Measurements from ENCODE around the gene GLIS1.

Gene GLIS1

GRCh38 chr1:53672243-53672642 lies 66.7 kb downstream of the GLIS1 start:
- TF ChIP-seq, protein P1, sequence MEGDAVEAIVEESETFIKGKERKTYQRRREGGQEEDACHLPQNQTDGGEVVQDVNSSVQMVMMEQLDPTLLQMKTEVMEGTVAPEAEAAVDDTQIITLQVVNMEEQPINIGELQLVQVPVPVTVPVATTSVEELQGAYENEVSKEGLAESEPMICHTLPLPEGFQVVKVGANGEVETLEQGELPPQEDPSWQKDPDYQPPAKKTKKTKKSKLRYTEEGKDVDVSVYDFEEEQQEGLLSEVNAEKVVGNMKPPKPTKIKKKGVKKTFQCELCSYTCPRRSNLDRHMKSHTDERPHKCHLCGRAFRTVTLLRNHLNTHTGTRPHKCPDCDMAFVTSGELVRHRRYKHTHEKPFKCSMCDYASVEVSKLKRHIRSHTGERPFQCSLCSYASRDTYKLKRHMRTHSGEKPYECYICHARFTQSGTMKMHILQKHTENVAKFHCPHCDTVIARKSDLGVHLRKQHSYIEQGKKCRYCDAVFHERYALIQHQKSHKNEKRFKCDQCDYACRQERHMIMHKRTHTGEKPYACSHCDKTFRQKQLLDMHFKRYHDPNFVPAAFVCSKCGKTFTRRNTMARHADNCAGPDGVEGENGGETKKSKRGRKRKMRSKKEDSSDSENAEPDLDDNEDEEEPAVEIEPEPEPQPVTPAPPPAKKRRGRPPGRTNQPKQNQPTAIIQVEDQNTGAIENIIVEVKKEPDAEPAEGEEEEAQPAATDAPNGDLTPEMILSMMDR (conservative IDR thresholded peaks at IDR 0.05; ENCODE audit: low read depth, low read length): no peak
- no peak overlapping the region for H3K4me3 ChIP-seq (ENCODE audit: low read length)
- DNase-seq (ENCODE audit: low read depth): no peak

DNA sequence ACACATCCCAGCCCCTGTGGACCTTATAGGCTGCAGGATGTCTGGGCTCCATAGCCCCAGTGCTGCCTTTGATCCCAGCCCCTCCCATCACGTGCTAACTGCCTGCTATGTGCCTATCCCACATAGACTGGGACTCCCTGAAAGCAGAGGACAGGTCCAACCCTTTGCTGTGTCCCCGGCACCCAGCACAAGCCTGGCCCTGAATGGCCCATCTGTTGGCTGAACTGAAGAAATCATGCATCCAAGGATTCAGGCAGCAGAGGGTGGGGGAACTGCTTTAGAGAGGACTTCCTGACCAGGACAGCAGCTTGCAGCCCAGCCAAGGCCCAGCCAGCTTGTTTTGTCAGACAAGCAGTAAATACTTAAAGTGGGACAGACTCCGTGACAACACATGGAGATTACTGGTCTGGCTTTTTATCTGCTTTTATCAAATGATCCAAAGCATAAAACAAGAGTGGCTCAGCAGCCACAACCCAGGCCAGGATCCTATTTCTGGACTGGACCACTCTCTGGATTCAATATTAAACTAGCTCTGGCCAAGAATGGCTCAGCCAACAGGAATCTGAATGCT lies 69.3 kb downstream of the GLIS1 start:
- no peak for DNase-seq (ENCODE audit: low read depth)
- no peak overlapping the region for H3K4me3 ChIP-seq (ENCODE audit: low read length)
- TF ChIP-seq, protein P1 (conservative IDR thresholded peaks at IDR 0.05; ENCODE audit: low read depth, low read length): no peak

GRCh38 chr1:53666566-53666965 lies 72.4 kb downstream of the GLIS1 start:
- no peak overlapping the region for H3K4me3 ChIP-seq (ENCODE audit: low read length)
- TF ChIP-seq, protein P1 (conservative IDR thresholded peaks at IDR 0.05; ENCODE audit: low read depth, low read length): no peak
- no peak for DNase-seq (ENCODE audit: low read depth)

DNA sequence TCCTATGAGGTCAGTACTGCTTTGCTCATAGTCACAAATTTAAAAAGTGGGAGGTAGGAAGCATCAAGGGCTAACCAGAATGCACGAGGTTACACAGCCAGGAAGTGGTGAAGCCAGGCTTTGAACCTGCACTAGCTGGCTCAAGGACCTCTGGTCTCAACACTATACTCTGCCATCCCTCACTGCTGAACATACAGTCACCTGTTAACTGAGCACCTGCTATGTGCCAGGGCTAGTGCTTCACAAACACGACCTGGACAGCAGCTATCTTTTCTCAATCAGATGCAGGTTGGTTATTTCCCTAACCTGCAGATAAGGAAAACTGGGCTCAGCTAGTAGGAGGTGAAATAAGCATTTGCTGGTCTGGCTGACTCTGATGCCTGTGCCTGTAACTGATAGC lies 73.0 kb downstream of the GLIS1 start:
- TF ChIP-seq, protein P1 (conservative IDR thresholded peaks at IDR 0.05; ENCODE audit: low read depth, low read length): no peak
- no peak for DNase-seq (ENCODE audit: low read depth)

DNA sequence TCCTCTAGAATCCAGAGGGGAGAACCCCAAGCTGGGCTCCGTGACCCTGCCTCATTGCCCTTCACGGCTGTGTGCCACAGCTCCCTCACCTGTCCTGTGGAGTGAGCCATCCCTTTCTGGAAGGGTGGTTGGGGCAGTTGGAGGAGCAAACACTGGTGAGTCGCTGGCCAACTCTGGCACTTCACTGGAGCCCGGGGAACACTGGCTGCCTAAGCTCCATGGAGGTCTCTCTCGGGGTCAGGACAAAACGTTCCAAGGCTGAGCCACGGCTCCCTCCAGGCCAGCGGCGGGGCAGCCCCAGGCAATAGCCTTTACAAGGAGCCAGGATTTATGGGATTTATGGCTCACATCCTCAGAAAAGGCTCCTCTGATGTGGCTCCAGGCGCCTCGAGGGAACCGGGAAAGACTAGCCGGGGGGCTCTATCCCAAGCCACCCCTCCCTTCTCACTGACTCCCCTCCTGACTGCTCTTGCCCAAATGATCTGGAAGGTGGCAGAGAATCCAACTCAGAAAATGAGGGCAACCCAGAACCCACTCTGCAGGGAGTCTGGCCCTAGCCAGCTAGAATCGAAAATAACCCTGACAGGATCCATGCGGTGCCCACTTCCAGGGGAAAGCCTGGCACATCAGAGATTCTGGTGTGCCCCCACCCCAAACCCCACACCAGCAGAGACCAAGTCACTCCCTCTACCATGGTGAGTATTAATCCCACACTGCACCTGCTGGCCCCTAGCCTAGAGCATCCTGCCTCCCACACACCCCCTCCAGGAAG lies 75.2 kb downstream of the GLIS1 start:
- no peak overlapping the region for H3K4me3 ChIP-seq (ENCODE audit: low read length)
- no peak for DNase-seq (ENCODE audit: low read depth)
- TF ChIP-seq, protein P1 (conservative IDR thresholded peaks at IDR 0.05; ENCODE audit: low read depth, low read length): no peak

More for the DNA sequence above, 73.0 kb downstream of the GLIS1 start:
- no peak overlapping the region for H3K4me3 ChIP-seq (ENCODE audit: low read length)

- H3K4me3 ChIP-seq (ENCODE audit: low read length): no peak overlapping the region
- DNase-seq (ENCODE audit: low read depth): no peak
- TF ChIP-seq, protein P1 (conservative IDR thresholded peaks at IDR 0.05; ENCODE audit: low read depth, low read length): no peak
These were observed 76.0 kb downstream of the GLIS1 start for GRCh38 chr1:53662951-53663350.

GRCh38 chr1:53662169-53662568 lies 76.8 kb downstream of the GLIS1 start:
- DNase-seq (ENCODE audit: low read depth): no peak
- H3K4me3 ChIP-seq (ENCODE audit: low read length): no peak overlapping the region
- TF ChIP-seq, protein P1 (conservative IDR thresholded peaks at IDR 0.05; ENCODE audit: low read depth, low read length): no peak

Measured in retinal pigment epithelial cell (primary cell).